Hepatocyte (in vitro differentiated cells): ENCODE results near the gene OTUD5.

ENCODE experiments used
- CTCF ChIP-seq: fragments of 200-600 bp; sonication (generic); IDR thresholded peaks from 2 replicates; pipeline ENCODE4 v1.5.1; 2016; ENCODE audit warnings: antibody characterized with exemption, mild to moderate bottlenecking; ENCODE audit not compliant: poor library complexity
- EZH2 ChIP-seq: fragments of 200-600 bp; sonication (generic); IDR thresholded peaks from 2 replicates; pipeline ENCODE4 v1.6.1; 2016; ENCODE audit warnings: antibody characterized with exemption, mild to moderate bottlenecking, borderline replicate concordance
- EZH2phosphoT487 ChIP-seq: fragments of 200-600 bp; sonication (generic); IDR thresholded peaks from one replicate; pipeline ENCODE4 v1.6.1; 2018; ENCODE audit warnings: antibody characterized with exemption, mild to moderate bottlenecking, low read depth, moderate library complexity; ENCODE audit not compliant: unreplicated experiment, severe bottlenecking

- TF ChIP-seq CTCF = no peak
- TF ChIP-seq EZH2 = no peak
- no peak for TF ChIP-seq EZH2phosphoT487
These were observed 17.7 kb downstream of the OTUD5 start for GRCh38 chrX:48939524-48940228.
